AG10803 (cell line): Measurements from ENCODE around the gene ZXDC.
A peak's percentile ranks its signal among the peaks of the same experiment; 100 is the strongest.

Source experiments
- DNase-seq: peaks from one replicate; pipeline ENCODE4 v3.0.0; 2010; ENCODE audit warnings: low read depth
- H3K4me3 ChIP-seq: 2 replicates; pipeline ENCODE4 v1.5.1; 2011; ENCODE audit warnings: mild to moderate bottlenecking, low read length, control low read depth
- TF ChIP-seq, protein P1 (sequence below): conservative IDR thresholded peaks from 2 replicates; pipeline ENCODE4 v1.5.1; 2011; ENCODE audit warnings: mild to moderate bottlenecking, low read length, control low read depth, inconsistent platforms

The ZXDC gene

DNA sequence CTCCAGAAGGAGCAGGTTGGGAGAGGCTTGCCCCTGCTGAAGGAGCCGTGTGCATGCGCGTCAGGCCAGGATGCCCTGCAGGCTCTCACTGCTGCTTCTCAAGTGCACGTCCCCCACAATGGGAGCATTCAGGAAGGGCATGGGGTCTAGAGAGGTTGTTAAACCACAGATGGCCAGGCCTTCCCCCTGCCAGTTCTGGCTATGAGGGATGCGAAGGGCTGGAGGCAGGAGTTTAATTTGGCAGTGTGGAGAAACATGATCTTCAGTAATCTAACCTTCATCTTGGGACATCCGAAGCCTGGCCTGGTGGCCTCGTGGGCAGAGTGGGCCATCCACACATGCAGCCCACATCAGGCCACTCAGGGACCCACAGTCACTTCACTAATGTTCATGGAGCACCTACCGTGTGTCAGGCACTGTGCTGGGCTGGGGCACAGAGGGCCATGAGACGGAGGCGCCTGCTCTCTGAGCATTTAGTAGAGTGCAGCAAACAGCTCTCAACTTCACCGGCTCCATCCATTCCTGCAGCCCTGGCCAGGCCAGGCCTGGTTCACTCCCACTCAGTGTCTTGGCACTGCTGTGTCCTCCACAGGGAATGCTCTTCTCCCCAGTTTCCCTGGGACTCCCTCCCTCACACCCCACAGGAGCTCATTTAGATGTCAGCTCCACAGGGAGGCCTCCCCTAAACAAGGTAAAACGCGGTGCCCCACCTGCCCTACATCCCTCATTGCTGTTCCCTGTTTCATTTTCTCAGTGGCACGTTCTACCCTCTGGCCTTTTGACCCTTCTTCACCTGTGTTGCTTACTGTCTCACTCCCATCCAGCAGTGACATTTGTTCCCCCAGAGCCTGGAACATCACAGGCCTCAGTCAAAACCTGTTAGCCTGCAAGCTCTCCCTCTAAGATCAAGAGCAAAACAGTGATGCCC is 77.0 kb downstream of the ZXDC start:
- no peak overlapping the region for H3K4me3 ChIP-seq
- no peak for DNase-seq
- TF ChIP-seq, protein P1, sequence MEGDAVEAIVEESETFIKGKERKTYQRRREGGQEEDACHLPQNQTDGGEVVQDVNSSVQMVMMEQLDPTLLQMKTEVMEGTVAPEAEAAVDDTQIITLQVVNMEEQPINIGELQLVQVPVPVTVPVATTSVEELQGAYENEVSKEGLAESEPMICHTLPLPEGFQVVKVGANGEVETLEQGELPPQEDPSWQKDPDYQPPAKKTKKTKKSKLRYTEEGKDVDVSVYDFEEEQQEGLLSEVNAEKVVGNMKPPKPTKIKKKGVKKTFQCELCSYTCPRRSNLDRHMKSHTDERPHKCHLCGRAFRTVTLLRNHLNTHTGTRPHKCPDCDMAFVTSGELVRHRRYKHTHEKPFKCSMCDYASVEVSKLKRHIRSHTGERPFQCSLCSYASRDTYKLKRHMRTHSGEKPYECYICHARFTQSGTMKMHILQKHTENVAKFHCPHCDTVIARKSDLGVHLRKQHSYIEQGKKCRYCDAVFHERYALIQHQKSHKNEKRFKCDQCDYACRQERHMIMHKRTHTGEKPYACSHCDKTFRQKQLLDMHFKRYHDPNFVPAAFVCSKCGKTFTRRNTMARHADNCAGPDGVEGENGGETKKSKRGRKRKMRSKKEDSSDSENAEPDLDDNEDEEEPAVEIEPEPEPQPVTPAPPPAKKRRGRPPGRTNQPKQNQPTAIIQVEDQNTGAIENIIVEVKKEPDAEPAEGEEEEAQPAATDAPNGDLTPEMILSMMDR: no peak

DNA sequence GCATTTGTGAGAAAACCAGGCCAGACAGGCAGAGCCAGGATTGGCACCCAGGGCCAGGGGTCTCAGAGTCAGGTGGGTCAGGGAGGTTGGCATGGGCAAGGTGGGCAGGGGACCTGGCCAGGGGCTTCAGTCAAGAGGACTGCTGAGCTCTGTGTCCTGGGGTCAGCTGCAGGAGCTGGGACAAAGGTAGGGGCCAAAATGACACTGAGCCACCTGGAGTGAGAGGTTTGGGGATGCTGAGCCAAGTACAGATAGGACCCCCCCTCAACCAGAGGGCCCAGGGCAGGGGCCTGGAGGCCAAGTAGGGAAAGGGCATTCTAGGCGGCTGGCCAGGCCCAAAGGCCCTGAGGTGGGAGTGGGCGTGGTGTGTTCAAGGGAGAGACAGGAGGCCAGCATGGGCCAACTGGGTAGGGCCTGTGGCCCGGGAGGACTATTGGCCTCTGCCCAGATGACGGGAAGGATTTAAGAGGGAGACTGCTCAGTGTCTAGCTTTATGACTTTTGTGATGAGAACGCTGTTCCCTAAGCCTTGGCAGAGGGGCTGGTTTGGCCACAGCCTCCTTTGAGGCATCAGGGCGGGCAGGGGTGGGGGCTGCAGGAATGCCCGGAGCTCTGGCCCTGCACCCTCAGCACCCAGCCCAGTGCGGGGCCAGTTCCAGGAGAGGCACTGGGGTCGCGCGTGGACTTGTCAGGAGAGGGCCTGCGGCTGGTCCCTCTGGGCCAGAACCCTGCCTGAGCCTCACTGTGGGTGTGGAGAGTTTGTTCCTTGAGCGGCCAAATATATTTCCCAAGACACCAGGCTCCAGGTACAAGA is 77.9 kb downstream of the ZXDC start:
- TF ChIP-seq, protein P1: no peak
- no peak overlapping the region for H3K4me3 ChIP-seq
- no peak for DNase-seq

DNA sequence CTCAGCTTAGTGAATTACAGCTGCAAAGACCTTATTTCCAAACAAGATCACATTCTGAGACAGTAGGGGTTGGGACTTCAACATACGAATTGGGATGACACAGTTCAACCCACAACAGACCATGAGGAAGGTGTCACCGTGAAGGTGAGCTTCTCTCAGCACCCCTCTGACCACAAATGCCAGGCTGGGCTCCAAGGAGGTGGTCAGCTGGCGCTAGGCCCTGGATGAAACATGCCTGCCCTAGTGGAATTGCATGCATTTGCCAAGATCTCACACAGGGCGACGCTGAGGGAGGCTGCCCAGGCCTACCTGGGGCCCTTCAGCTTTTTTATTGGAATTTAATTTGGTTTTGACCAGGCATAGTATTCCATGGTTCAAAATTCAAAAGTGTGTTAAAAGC is 79.2 kb downstream of the ZXDC start:
- H3K4me3 ChIP-seq: no peak overlapping the region
- TF ChIP-seq, protein P1: no peak
- no peak for DNase-seq

DNA sequence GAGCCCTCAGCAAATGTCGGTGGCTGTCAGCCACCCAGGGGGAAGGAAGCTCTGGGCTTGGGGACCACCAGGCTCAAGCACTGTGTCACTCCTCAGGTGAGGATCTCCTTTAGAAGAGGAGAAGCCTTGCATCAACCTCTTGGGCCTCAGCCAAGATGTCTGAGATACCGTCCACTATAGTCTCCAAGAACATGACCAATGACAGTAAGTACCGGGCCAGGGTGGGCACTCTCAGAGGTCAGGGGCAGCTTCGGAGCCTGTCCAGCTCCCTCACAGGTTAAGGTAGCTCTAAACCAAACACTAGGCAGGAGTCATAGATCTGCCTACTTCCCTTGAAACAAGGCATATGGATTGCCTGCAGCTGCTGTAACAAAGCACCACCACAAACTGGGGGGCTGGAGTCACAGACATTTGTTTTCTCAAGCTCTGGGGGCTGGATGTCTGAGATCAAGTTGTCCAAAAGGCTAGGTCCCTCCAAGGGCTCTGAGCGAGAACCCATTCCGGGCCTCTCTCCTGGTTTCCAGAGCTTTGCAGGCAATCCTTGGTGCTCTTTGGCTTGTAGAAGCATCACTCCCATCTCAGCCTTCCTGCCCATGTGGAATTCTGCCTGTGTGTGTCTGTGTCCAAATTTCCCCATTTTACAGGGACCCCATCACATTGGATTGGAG is 79.7 kb downstream of the ZXDC start:
- no peak for DNase-seq
- TF ChIP-seq, protein P1: no peak
- no peak overlapping the region for H3K4me3 ChIP-seq

DNA sequence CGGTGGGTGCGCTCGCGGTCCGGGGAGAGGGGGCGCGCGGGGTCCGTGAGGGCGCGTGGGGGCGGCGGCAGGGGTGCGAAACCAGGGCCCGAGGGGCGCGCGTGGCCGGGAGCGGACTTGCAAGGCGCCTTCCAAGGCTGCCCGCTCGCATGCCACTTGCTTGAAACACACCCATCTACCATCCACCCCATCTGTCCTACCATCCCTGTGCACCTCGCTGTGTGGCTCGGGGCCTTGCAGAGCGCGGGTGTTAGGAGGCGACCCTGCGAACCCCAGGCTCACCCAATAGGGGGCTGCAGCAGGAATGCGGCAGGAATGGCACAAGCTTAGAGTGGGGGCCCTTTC is 80.7 kb downstream of the ZXDC start:
- no peak for DNase-seq
- no peak overlapping the region for H3K4me3 ChIP-seq
- TF ChIP-seq, protein P1: no peak

DNA sequence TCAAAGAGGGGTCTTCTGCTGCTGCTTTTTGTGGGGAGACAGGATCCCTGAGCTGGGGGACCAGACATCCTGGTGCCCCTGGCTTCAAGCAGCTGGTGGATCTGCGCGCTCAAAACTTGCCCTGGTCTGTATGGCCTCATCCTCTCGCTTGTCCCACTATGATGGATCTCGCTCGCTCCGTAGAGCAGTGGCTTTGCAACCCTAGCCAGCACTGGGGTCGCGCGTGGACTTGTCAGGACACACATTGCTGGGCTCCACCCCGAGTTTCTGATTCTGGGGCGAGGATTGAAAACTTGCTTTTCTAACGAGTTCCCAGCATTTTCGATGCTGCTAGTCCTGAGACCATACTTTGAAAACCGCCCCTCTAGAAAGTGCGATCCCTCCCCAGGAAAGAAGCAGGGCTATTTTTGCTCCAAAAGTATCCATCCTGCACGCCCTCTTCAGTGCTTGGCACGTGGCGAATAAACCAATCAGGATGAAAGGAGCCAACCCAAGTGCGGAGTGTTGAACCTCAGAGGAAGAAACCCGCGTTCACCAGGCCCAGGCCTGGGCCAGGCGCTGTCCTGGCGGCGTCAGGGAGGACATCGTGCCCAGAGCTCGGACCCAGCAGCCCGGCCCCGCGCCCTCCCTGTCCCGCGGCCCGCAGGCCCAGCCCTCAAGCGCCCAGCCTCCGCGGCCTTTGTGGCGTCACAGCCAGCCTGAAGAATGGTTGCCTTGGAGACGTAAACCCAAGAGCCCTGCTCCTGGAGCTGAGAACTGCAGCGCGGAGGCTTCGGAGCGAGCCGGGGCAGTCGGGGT is 81.3 kb downstream of the ZXDC start, which contains the start of gene CFAP100:
Gene CFAP100, plus strand, starts transcription at position 731 of the 798 bp plus-strand sequence. CDS start 1,092 bp downstream, outside the sequence.
- H3K4me3 ChIP-seq: no peak within 1 kb of the TSS
- peak; percentile 18 for DNase-seq
- TF ChIP-seq, protein P1: no peak
